ENCODE results near the gene DCLK3.

The DCLK3 gene

DNA sequence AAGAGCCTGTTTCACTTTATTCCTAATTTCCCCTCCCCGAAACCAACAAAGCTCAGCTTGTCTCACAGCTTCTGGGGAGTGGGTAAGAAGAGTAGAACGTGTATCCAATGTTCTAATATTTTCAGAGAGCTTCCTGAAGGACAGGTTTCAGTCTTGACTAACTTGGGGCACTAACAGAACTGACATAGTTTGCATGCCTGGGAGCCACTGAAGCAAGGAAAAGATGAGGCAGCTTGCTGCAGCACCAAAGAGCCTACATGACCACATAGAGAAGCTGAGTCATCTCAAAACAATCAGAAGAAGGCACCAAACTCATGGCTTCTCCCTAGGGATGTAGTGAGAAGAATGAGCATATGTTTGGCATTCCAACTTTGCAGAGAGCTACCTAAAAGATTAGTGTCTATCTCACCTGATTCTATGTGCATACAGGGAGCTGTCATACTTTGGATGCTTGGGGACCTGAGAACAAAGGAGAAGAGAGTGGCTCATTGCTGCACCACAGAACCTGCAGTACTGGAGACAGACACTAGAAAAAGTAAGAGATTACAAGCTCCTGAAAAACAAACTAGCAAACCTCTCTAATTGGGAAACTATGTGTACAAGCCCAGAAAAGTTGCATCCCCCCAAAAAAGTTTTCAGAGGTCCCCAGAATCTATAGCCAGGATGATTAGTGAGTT is 86.9 kb downstream of the DCLK3 start:
- no peak for DNase-seq (ENCODE audit: low read depth in 3 of 3, low spot score in 1 of 3)

GRCh38 chr3:36674816-36675215 is 89.5 kb downstream of the DCLK3 start:
- DNase-seq (ENCODE audit: low read depth in 3 of 3, low spot score in 1 of 3): no peak

DNA sequence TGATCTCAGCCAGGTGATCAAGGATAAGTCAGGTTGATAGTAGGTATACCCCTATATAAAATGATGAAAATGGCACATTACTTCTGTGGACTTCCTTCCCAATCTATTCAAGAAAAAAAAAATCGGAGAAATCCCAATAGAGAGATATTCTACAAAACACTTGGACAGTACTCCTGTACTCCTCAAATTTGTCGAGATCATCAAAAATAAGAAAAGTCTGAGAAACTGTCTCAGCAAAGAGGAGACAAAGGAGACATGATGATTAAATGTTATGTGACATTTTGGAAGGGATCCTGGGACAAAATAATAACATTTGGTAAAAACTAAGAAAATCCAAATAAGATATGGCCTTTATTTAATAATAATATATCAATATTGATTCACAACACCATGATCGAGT is 94.6 kb downstream of the DCLK3 start:
- DNase-seq (ENCODE audit: low read depth in 3 of 3, low spot score in 1 of 3): no peak

DNA sequence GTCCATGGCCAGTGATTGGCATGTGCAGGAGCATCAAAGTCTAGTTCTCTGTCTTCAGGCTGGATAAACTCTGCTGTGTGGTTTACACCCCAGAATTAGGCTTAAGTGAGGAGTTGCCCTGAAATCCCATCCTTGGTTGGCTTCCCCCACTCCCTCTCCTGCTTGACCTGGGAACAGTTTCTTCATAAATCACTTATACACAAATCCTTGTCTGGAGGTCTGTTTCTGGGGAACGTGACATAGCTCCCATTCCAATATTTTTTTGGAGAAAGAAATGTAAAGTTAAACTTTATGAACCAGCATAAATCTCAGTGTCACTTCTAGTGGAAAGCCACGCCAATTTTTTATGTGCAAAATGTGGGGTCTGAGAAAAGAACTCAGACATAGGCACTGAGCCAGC is 98.2 kb downstream of the DCLK3 start:
- DNase-seq (ENCODE audit: low read depth in 3 of 3, low spot score in 1 of 3): no peak

DNA sequence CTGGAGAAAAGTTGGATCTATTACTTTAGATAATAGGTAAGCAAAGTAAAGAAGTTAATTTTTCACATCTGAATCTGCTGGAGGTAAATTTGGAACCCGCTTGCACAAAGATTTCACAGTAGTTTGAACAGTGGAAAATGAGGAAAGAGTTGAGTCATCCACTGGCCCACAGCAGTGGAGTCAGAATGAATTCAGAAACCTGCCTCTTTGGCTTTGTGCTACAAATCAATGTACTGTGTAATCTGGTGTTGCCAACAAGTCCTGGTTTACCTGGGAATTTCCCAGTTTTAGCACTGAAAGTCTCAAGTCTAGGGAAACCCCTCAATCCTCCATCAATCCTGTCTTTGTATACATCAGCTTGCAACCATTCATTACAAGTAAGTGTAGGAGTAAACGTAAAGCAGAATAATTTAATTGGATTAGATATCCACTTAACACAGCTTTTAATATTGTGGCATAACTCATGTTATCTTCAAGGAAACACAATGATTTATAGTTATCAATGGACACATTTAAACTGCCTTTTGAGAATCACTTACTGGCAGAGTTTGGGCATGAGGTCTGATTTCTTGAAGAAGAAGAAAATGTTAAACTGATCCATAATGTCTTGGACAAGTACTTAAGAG is 100.6 kb downstream of the DCLK3 start:
- DNase-seq (ENCODE audit: low read depth in 3 of 3, low spot score in 1 of 3): no peak

DNA sequence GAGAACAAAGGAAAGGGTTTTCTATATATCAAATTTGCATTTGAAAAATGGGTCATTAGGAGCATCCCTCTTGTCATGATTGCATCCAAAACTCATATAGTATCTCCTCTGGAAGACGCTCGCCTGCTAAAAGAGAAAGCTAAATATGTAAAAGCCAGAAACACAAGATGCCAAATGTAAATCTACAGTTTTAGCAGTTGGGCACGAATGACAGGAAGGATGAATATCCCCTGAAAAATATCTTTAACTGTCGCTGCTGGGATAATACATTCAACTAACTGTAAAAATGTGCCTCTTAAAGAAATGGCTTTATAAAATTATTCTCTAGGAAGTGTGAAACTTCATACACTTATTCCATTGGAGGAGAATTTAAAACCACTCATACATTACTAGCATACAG is 101.7 kb downstream of the DCLK3 start:
- DNase-seq (ENCODE audit: low read depth in 3 of 3, low spot score in 1 of 3): no peak

Data from stimulated activated CD4-positive, alpha-beta T cell treated with anti-CD3 and anti-CD28 coated beads, TNF-alpha, amount 100 ng/mL, for 1 hour (primary cell).